ENCODE data around the gene UNC93A.
"Not testable (repeated sequence)": the region's sequence is repeated elsewhere in the genome, so short reads cannot be mapped to it uniquely, and the experiment has no call there.

Gene UNC93A

DNA sequence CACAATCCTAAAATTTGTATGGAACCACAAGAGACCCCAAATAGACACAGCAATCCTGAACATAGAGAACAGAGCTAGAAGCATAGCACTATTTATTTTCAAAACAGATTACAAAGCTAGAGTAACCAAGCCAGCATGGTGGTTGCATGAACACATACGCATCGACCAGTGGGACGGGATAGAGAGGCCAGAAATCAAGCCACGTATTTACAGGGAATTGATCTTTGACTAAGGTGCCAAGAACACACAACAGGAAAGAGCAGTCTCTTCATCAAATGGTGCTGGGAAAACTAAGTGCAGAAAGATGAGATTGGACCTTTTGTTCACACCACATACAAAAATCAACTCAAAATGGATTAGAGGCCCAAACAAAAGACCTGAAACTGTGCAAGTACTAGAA, 54.8 kb downstream of the UNC93A start:
- no peak for DNase-seq

GRCh38 chr6:167347226-167347625, 56.1 kb downstream of the UNC93A start:
- DNase-seq: no peak

DNA sequence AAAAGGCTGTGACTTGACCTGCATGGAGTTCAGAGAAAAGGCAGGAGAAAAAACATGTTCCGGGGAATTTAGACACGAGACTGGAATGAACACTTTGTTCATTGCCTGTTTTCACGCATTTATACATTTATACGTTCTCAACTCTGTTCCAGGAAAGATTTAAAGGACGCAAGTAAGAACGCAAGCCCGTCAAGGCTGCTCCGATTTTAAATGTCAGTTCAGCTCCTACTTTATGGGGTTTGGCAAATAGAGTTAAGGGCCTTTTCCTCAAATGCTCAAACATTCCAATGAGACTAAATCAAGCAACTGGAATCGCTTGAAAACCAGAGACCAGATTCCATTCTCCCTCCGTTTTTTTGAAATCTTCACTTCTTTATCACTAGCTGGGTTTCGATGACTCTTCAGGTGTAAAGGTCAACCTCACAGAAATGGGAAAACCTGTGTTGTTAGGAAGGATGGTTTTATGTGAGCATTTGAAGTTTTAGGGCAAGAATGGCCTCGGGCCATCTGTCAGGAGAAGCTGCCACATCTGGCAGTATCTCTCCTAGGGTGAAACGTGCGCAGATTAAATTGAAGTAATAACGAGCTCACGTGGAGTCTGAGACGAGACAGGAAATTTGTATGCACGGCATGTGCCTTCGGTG, 58.6 kb downstream of the UNC93A start:
- DNase-seq: no peak

DNA sequence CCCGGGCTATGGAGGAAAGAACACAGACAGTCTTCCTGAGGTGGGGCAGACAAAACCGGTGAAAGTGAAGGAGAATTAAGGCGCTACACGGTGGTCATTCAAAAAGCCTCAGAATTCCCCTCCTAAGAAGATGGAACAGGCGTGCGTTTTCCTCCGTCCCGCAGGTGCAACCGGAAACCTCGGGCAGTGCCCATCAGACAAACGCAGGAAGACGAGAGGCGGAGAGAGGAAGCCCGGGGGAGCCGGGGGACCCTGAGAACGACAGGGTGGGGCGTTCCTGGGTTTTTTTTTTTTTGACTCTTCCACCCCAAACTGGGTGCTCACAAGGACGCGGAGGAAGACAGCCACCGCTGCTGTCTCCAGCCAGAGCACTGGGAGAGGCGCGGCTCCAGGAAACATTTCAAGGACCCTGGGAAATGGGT, 59.2 kb downstream of the UNC93A start:
- DNase-seq: no peak

- peak; percentile 81 for DNase-seq
Observed at GRCh38 chr6:167350731-167351655, 59.9 kb downstream of the UNC93A start.

- no peak for DNase-seq
Observed at GRCh38 chr6:167351656-167352345, 60.7 kb downstream of the UNC93A start.

GRCh38 chr6:167356874-167357273, 65.8 kb downstream of the UNC93A start:
- DNase-seq: no peak

DNA sequence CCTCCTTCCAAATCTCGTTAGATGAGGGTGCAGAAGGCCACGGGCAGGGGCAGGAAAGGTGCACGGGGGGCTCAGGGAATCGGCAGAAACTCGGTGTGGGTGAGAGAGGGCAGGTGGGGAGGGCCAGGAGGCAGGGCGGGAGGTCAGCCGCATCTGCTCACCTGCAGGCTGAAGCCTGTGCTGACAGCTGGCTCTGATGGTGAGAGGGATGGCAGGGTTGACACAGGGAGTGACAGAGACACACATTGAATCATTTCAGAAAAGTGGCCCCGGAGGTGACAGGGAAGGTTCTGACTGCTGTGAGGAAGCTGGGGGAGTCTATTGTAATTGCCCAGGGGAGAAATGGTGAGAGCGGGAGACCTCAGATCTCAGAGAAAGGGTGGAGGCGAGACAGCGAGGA, 67.3 kb downstream of the UNC93A start:
- not testable (repeated sequence) for DNase-seq

DNA sequence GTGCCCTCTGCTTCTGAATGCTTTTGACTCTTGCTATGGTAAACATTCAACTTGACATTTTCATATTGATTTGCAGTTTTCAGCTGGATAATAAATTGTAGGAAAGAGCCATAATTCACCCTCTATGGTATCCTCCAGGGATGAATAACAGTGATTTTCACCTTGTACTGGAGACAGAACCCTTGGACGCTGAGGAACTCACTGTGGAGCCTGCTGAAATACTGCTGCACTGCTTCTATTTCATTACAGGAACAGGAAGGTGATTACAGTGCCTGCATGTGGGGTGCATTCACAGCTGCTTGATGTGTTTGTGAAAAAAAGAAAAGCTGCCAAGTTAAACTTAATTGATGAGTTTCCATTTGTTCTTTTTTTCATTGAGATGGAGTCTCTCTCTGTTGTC, 70.1 kb downstream of the UNC93A start:
- DNase-seq: not testable (repeated sequence)
